ENCODE data around the gene SYT7.

SYT7 gene

DNA sequence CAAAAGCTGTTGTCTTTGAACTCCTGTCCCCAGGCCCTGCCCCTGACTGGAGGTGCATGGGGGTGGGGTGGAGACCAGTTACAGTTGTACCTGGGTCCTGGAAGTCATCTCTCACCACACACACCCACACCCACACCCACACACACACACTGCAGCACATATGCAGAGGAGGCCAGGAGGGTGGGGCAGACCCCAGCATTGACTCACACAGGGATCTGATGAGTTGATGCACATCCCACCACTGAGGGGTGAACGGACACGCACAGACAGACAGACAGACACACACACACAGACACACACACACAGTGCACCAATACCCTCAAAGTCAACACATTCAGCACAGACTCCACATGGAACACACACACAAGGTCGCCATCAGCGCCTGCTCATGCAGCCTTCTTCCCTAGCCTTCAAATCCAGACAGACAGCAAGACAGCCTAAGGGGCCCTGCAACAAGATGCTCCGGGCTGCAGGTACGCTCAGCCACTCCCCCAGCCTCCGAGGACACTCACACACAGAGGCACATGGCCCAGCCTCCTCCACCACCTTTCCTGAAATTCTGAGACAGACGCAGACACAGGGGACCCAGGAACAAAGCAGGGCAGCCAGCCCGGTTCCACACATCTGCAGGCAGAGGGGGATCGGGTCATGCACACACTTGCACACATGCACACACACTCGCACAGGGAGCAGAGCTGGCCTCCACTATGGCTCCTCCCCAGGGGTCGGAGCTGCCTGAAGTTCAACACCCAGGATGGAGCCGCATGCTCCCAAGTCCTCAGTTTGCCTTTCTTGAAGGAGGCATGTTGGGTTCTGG, 26.5 kb downstream of the SYT7 start:
- no peak for DNase-seq

DNA sequence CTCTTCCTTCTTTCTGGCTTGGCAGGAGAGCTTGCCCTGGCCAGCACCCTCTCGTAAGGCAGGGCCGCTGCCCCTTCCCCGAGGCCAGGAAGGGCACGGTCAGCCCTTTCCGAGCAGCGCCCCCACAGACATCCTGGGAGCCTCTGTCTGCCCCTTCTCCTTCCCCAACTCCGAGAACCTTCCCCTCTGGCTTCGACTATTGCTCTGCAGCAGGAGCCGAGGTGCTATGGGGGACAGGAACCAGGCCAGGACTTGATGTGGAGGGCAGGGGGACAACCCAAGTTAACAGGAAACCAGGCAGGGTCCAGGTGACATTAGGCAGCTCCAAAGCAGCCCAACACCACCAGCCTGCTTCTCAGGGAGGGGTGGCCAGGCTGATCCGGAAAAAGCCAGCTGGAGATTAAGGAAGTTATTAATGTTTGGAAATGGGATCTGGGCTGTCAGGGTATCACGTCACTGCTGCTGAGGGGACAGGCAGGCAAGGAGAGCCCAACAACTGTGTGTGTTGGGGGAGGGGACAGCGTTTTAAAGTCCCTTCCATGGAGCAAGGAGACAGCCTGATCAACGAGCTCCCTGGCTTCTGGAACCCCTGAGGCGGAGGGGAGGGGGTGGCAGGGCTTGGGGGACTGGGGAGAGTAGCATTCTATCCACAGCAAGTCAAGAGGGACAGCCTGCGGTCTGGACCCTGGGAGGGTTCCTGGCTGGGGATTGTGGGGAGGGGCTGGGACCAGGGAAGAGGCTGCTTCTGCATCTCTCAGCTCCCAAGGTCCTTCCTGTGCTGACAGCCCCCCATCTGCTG, 27.3 kb downstream of the SYT7 start:
- no peak for DNase-seq

GRCh38 chr11:61552108-61552635, 28.7 kb downstream of the SYT7 start:
- no peak for DNase-seq

- no peak for DNase-seq
These were observed 29.2 kb downstream of the SYT7 start for GRCh38 chr11:61551634-61552033.

GRCh38 chr11:61550665-61551227, 30.1 kb downstream of the SYT7 start:
- DNase-seq: no peak

DNA sequence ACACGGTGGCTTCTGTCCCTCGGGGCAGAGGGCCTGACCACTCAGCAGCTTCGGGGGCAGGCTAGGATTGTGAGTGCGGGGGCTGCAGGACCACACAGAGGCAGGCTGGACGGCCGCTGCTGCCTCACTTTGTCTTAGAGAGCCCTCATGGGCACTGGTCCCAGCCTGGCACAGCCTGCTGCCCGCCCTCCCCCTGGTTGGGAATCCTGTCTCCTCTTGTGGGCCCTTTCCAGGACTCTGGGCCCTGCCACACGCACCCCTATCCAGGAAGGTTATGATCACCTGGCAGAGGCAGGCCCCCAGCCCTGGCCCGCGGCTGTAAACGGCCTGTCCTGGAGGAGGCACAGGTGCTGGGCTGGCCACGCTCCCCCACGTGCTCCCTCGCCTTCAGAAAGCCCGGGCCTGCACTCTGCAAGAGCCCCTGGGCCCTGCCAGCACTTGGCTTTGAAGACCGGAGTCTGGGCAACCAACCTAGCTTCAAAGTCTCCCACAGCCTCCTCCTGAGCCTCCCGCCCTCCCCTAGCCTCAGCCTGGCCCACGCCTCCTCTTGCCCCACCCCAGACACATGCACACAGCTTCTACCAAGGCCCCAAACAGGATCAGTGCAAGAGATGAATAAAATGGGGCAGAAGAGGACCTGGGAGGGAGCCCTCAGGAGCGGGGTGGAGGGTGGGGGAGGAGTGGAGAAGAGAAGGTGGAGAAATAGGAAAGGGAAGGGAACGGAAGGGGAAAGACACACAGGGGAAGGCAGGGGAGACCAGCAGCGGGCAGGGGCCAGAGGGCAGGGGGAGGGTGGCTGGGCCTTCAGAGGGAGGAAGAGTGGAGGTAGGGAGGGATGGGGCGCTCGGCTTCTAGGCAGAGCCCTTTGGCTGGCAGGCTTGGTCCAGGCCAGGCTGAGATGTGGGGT, 31.0 kb downstream of the SYT7 start:
- no peak for DNase-seq

DNA sequence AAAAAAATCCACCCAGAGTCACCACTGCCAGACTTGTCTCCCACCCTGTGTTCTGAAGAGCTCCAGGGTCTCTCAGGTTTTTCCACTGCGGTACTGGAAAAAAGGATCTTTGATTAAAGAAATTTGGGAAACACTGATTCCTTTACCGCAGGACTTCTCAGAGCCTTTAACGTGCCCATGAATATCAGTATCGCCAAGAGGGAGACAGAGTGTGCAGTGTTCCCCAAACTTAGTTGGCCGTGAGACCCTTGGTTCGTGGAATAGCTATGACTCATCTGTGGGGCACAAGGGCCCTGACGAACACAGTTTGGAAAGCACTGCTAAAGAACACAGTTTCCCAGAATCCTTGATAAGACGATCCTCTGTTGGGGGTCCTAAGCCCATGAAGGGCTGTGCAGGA, 31.7 kb downstream of the SYT7 start:
- no peak for DNase-seq

GRCh38 chr11:61547246-61547645, 33.6 kb downstream of the SYT7 start:
- no peak for DNase-seq

DNA sequence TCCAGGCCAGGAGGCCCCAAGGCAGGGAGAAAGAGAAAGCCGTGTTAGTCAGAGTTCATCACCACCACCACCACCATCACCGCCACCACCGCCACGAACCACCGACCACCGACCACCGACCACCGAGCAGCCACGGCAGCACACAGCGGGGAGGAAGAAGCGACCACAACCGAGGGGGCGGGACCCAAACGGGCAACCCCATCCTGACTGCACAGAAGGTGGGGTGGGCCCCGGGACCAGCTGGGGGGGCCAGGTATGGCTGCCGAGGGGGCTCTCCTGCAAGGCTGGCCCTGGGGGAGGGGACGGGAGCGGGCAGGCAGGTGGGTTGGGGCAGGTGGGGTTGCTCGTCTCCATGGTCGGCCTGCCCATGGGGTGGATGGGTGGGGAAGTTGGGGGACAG, 34.2 kb downstream of the SYT7 start:
- no peak for DNase-seq

DNA sequence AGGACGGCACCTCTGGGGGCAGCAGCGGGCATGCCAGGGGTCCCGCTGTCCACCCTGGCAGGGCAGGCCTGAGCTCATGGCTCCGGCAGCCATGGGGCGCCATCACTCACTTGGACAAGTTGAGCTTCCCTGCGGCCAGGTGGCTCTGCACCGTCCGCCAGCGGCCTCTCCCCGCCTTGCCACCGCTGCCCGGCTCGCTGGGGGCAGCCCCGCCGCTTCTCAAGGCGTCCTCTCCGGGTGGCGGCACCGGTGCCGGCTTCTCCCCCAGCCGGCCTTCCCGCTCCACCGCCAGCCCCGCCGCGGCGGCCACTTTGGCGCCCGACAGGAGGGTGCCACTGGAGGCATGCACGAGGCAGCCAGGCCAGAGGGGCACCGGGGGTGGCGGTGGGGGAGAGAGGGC, 35.0 kb downstream of the SYT7 start:
- DNase-seq: no peak

GRCh38 chr11:61545341-61545740, 35.5 kb downstream of the SYT7 start:
- DNase-seq: no peak

GRCh38 chr11:61544466-61544865, 36.4 kb downstream of the SYT7 start:
- no peak for DNase-seq

DNA sequence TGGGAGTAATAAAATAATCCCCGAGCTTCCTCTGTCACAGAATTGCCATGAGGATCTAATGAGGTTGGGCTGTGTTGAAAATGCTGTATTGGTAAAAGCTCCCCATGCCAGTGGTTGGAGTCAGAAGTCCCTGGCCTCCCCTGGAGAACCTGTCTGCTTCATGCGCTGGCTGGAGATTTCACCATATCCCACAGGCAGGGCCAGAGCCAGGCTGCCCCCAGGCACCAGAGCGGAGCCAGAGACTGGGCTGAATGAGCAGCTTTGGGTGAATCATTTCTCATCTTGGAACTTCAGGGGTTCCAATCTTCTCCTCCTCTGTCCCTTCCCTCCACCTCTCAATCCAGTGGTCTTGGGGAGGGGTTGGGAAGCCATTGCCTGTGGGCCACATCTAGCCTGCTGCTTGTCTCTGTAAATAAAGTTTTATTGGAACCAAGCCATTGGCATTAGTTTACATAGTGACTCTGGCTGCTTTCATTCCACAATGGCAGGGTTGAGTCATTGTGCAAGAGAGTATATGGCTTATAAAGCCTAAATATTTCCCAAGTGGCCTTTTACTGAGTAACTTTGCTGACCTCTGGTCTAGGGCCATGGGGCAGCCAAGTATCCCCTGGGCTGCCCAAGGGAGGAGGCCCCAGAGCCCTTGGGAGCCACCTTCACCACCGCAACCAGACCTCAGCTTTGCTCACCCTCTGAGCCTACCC, 37.1 kb downstream of the SYT7 start:
- peak; percentile 9 for DNase-seq

GRCh38 chr11:61542705-61543104, 38.2 kb downstream of the SYT7 start:
- DNase-seq: no peak

- no peak for DNase-seq
These were observed 38.8 kb downstream of the SYT7 start for GRCh38 chr11:61542024-61542461.

- peak; percentile 74 for DNase-seq
These were observed 39.3 kb downstream of the SYT7 start for GRCh38 chr11:61541598-61541997.

- no peak for DNase-seq
These were observed 40.3 kb downstream of the SYT7 start for GRCh38 chr11:61540528-61540927.

DNA sequence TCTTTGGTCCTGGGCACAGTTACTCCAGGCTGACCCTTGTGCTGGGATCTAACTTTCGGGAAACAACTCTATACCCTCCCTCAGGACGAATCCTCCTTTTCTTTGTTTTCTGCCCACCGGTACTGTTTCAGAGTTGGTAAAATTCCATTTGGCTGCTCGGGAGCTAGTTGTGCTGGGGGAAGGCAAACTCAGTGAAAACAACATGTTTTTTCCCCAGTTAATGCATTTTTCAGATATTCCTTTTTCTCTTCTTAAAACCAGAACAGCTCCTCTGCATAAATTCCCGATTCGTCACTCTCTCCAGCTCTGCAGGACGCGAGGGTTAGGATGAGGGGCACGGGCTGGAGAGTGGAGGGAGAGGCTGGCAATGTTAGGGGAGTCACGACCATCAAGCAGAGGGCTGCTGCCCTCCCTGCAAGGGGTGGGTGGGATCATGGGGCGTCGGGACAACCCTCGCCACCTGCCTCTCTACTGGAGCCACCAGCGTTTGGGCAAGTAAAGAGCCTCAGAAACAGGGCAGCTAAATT, 41.0 kb downstream of the SYT7 start:
- DNase-seq: no peak

DNA sequence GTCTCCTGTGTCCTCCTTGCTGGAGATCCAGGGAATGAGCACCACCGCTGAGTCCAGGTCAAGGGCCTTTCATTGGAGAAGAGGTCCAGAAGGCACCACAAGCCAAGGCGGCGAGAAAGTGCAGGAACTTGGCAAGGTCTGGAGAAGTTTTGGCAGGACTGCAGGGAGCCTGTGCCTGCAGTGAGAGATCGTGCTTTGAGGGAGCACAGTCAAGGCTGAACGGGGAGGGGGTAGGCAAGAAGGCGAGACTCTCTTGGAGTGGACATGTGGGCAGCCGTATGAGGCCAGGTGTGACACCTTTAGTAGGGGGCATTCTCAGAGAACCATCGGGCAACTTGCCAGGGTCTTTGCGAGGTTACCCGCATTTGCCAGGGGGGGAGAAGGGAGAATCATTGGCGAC, 41.9 kb downstream of the SYT7 start:
- no peak for DNase-seq

DNA sequence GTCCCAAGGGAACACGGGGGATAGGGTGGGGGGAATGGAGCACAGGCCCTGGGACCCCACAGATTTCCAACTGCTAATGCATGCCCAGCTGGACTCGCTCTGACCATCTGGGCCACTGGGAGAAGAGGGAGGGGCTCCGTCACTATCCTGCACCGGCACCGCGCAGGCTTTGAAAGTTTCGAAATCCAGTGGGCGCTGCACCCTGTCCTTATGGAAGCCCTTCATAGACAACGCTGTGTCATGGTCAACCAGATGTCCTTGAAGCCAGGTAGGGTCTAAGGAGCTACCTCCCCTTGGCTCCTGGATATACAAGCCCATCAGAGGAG, 42.3 kb downstream of the SYT7 start:
- no peak for DNase-seq

DNA sequence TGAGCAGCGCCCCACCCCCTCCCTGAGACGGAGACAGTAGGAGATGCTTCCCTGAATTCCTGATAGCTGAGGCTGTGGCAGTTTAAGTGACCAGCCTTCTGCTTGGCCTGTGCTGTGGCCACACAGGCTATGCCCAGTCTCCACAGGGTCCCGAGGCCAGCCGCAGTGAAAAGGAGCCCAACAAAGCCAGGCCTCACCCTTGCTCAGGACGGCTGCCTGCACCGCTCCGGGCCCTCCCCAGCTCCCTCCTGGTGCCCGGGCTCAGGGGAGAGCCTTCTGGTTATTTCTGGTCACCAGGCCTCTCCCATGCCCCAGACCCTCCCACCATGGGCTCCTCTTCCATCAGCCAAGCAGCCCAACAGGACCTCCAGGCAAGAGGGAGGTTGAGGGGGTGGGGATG, 43.5 kb downstream of the SYT7 start:
- DNase-seq: no peak

All from MV-4-11 (cell line).